H9 (cell line): ENCODE measurements around the gene SLC35G6. TPM values are rescaled to one million over a fixed set of nuclear protein-coding genes. Genes with fewer than 3 reads are reported as not detected.

Experiments
- DNase-seq: peaks from one replicate; pipeline ENCODE4 v3.0.0-alpha.2; 2017
- H2AFZ ChIP-seq: one replicate; pipeline ENCODE4 v1.6.1; 2013; ENCODE audit warnings: mild to moderate bottlenecking, low read length, control low read depth, moderate library complexity
- H2AK5ac ChIP-seq: 2 replicates; pipeline ENCODE4 v1.6.1; 2013; ENCODE audit warnings: low read length, control low read depth, mixed read lengths; ENCODE audit not compliant: insufficient read length
- H2BK120ac ChIP-seq: one replicate; pipeline ENCODE4 v1.6.1; 2013; ENCODE audit warnings: low read depth, mild to moderate bottlenecking, low read length, control low read depth, inconsistent platforms; ENCODE audit not compliant: poor library complexity, severe bottlenecking
- H2BK12ac ChIP-seq: 2 replicates; pipeline ENCODE4 v1.6.1; 2013; ENCODE audit warnings: low read length, control low read depth, mixed read lengths, low read depth; ENCODE audit not compliant: insufficient read length
- H2BK15ac ChIP-seq: 2 replicates; pipeline ENCODE4 v1.6.1; 2013; ENCODE audit warnings: low read depth, low read length, control low read depth
- H2BK20ac ChIP-seq: one replicate; pipeline ENCODE4 v1.6.1; 2013; ENCODE audit warnings: low read depth, mild to moderate bottlenecking, low read length, control low read depth, inconsistent platforms; ENCODE audit not compliant: poor library complexity, severe bottlenecking
- H2BK5ac ChIP-seq: 2 replicates; pipeline ENCODE4 v1.6.1; 2013; ENCODE audit warnings: low read length, control low read depth, mixed read lengths; ENCODE audit not compliant: insufficient read length
- H3K14ac ChIP-seq: 2 replicates; pipeline ENCODE4 v1.6.1; 2013; ENCODE audit warnings: low read length, control low read depth; ENCODE audit not compliant: insufficient read depth
- H3K18ac ChIP-seq: 2 replicates; pipeline ENCODE4 v1.6.1; 2013; ENCODE audit warnings: low read depth, mild to moderate bottlenecking, mixed read lengths, low read length, control low read depth; ENCODE audit not compliant: insufficient read length
- H3K23ac ChIP-seq: 2 replicates; pipeline ENCODE4 v1.6.1; 2013; ENCODE audit warnings: low read length, control low read depth, mixed read lengths, low read depth; ENCODE audit not compliant: insufficient read length
- H3K23me2 ChIP-seq: 2 replicates; pipeline ENCODE4 v1.6.1; 2013; ENCODE audit warnings: low read depth, mild to moderate bottlenecking, mixed read lengths, low read length, control low read depth; ENCODE audit not compliant: insufficient read length, poor library complexity, severe bottlenecking
- H3K27ac ChIP-seq: 2 replicates; pipeline ENCODE4 v1.5.1; 2013; ENCODE audit warnings: low read length, control low read depth, mixed read lengths, low read depth; ENCODE audit not compliant: insufficient read length
- H3K27me3 ChIP-seq: 2 replicates; pipeline ENCODE4 v1.6.1; 2013; ENCODE audit warnings: low read length, control low read depth, inconsistent platforms; ENCODE audit not compliant: insufficient read depth
- H3K4ac ChIP-seq: 2 replicates; pipeline ENCODE4 v1.6.1; 2013; ENCODE audit warnings: low read depth, mild to moderate bottlenecking, control low read depth, inconsistent platforms, low read length, moderate library complexity
- H3K4me1 ChIP-seq: 2 replicates; pipeline ENCODE4 v1.6.1; 2013; ENCODE audit warnings: low read length, control low read depth, inconsistent platforms; ENCODE audit not compliant: insufficient read depth
- H3K4me2 ChIP-seq: 2 replicates; pipeline ENCODE4 v1.6.1; 2013; ENCODE audit warnings: low read length, control low read depth, mixed read lengths; ENCODE audit not compliant: insufficient read length, insufficient read depth
- H3K56ac ChIP-seq: 2 replicates; pipeline ENCODE4 v1.6.1; 2013; ENCODE audit warnings: low read depth, mild to moderate bottlenecking, mixed read lengths, low read length, control low read depth; ENCODE audit not compliant: insufficient read length
- H3K79me1 ChIP-seq: 2 replicates; pipeline ENCODE4 v1.6.1; 2013; ENCODE audit warnings: low read depth, mild to moderate bottlenecking, moderate library complexity, low read length, control low read depth, inconsistent platforms; ENCODE audit not compliant: insufficient read depth, poor library complexity, severe bottlenecking
- H3K79me2 ChIP-seq: 2 replicates; pipeline ENCODE4 v1.6.1; 2013; ENCODE audit warnings: low read length, control low read depth, inconsistent platforms; ENCODE audit not compliant: insufficient read depth
- H3K9ac ChIP-seq: 2 replicates; pipeline ENCODE4 v1.6.1; 2013; ENCODE audit warnings: low read length, control low read depth, mixed read lengths; ENCODE audit not compliant: insufficient read length; ENCODE audit errors: extremely low read depth
- H3K9me3 ChIP-seq: one replicate; pipeline ENCODE4 v1.6.1; 2013; ENCODE audit warnings: low read depth, low read length, inconsistent platforms; ENCODE audit not compliant: control insufficient read depth
- H3T11ph ChIP-seq: one replicate; pipeline ENCODE4 v1.6.1; 2013; ENCODE audit warnings: mild to moderate bottlenecking, low read length, control low read depth, inconsistent platforms
- H4K20me1 ChIP-seq: one replicate; pipeline ENCODE4 v1.6.1; 2013; ENCODE audit not compliant: control insufficient read depth, insufficient read length, insufficient read depth
- H4K5ac ChIP-seq: 2 replicates; pipeline ENCODE4 v1.6.1; 2013; ENCODE audit warnings: low read depth, mild to moderate bottlenecking, mixed read lengths, low read length, control low read depth; ENCODE audit not compliant: insufficient read length
- H4K8ac ChIP-seq: replicated peaks from 2 replicates; pipeline ENCODE4 v1.6.1; 2013; ENCODE audit warnings: low read length, control low read depth, mixed read lengths, low read depth; ENCODE audit not compliant: insufficient read length
- H4K91ac ChIP-seq: 2 replicates; pipeline ENCODE4 v1.6.1; 2013; ENCODE audit warnings: low read depth, mild to moderate bottlenecking, moderate library complexity, mixed read lengths, low read length, control low read depth; ENCODE audit not compliant: insufficient read length
- H3K27ac Mint-ChIP-seq, 3 experiments: 2 replicates in 2 of 3; 3 replicates in 1 of 3; pipeline ENCODE4 v1.8.0; 2020 to 2021; ENCODE audit warnings: mixed read lengths in 3 of 3, mild to moderate bottlenecking in 1 of 3, moderate library complexity in 1 of 3
- H3K27me3 Mint-ChIP-seq: 2 replicates; pipeline ENCODE4 v1.8.0; 2021; ENCODE audit warnings: low read depth, mild to moderate bottlenecking, moderate library complexity, mixed read lengths
- H3K36me3 Mint-ChIP-seq, 3 experiments: 2 replicates in 2 of 3; 3 replicates in 1 of 3; pipeline ENCODE4 v1.8.0; 2020 to 2021; ENCODE audit warnings: low read depth in 3 of 3, mixed read lengths in 3 of 3; ENCODE audit not compliant: insufficient read depth in 1 of 3
- H3K4me1 Mint-ChIP-seq, 2 experiments: 2 replicates each; pipeline ENCODE4 v1.8.0; 2020; ENCODE audit warnings: mixed read lengths in 2 of 2
- H3K4me3 Mint-ChIP-seq, 2 experiments: 2 replicates in 1 of 2; 3 replicates in 1 of 2; pipeline ENCODE4 v1.8.0; 2020 to 2021; ENCODE audit warnings: mild to moderate bottlenecking in 2 of 2, mixed read lengths in 2 of 2, moderate library complexity in 1 of 2
- H3K9me3 Mint-ChIP-seq, 2 experiments: 2 replicates in 1 of 2; 3 replicates in 1 of 2; pipeline ENCODE4 v1.8.0; 2020; ENCODE audit warnings: mild to moderate bottlenecking in 2 of 2, mixed read lengths in 2 of 2, moderate library complexity in 1 of 2
- CTCF ChIP-seq: fragments of 200-600 bp; sonication (generic); conservative IDR thresholded peaks from 3 replicates; pipeline ENCODE4 v1.8.0; 2021; ENCODE audit warnings: antibody characterized with exemption, mild to moderate bottlenecking
- WGBS: extraction: QIAGEN DNeasy Blood & Tissue Kit; methylation state at CpG from one replicate; pipeline ENCODE4 v1.1.7; 2013; ENCODE audit warnings: missing lambda C conversion rate, low lambda C conversion rate, mixed read lengths; ENCODE audit not compliant: insufficient read length; ENCODE audit errors: extremely low coverage; 5-methylcytosine and 5-hydroxymethylcytosine counted together
- total RNA-seq: library from RNA; stranded (reverse); gene quantifications from 2 replicates; pipeline ENCODE4 v1.2.1, GENCODE V29; 2021

SLC35G6 gene
- total RNA-seq, 1 experiment from 2014 or later = not detected

GRCh38 chr17:7466639-7467341 lies 14.5 kb upstream of the SLC35G6 start:
- TF ChIP-seq CTCF = no peak
- Histone ChIP-seq H3K4me1 (no peaks in the 10 kb centered on the region; the same call in 1 of the 2 replicates), H2BK12ac (no peak overlapping the region), H2AK5ac (no peak overlapping the region), H3K9ac (no peak overlapping the region), H2BK120ac (no peak overlapping the region), H3K23ac (no peak overlapping the region), H3K18ac (no peak overlapping the region), H3K56ac (no peak overlapping the region), H3K23me2 (no peaks in the 10 kb centered on the region), H3K4me2 (no peak overlapping the region), H4K91ac (no peak overlapping the region), H3K27ac (no peak overlapping the region), H3K27me3 (no peaks in the 10 kb centered on the region), H3K9me3 (no peaks in the 10 kb centered on the region), H3K79me2 (no peaks in the 10 kb centered on the region), H2BK5ac (no peak overlapping the region), H2BK15ac (no peak overlapping the region), H4K20me1 (peaks cover 2% of the 10 kb centered on the region), H4K5ac (no peak overlapping the region), H3K79me1 (no peaks in the 10 kb centered on the region), H3K4ac (no peak overlapping the region), H2AFZ (no peak overlapping the region), H4K8ac (no peak overlapping the region), H2BK20ac (no peak overlapping the region), H3T11ph (no peak overlapping the region), H3K14ac (no peak overlapping the region; the same call in 1 of the 2 replicates)
- no CpG with 5 or more reads among the region's 16 CpGs for WGBS
- Mint-ChIP-seq H3K9me3 (no peaks in the 10 kb centered on the region), H3K27me3 (no peaks in the 10 kb centered on the region), H3K4me3 (no peak overlapping the region), H3K27ac (peak overlapping the region in 2 of 3 experiments; percentile 44 to 91; a peak in 4 of 7 replicates), H3K36me3 (peaks cover 2 to 18% (median 17%) of the 10 kb centered on the region in 3 experiments; a peak in 5 of 7 replicates), H3K4me1 (peaks cover 0 to 2% of the 10 kb centered on the region in 2 experiments)
- DNase-seq = no peak
